ENCODE results near the gene HSPA1B.

HSPA1B gene

GRCh38 chr6:31878726-31879125 lies 51.2 kb downstream of the HSPA1B start, which contains the start of gene SLC44A4:
Gene SLC44A4, minus strand, starts transcription at chr6:31878997. Its CDS starts 17 bp downstream, at chr6:31878980.
- TF ChIP-seq CTCF (IDR thresholded peaks at IDR 0.05; ENCODE audit: extremely low read depth, insufficient read depth, missing control alignments): no peak
- DNase-seq (ENCODE audit: low spot score): no peak
- in situ Hi-C loops (cut with MboI; ENCODE audit: low pct_unique_long_range_greater_than_20kb, low sequenced_read_pairs, unreplicated experiment): no loop called here

- TF ChIP-seq CTCF (IDR thresholded peaks at IDR 0.05; ENCODE audit: extremely low read depth, insufficient read depth, missing control alignments): no peak
- DNase-seq (ENCODE audit: low spot score): no peak
- in situ Hi-C loops (cut with MboI; ENCODE audit: low pct_unique_long_range_greater_than_20kb, low sequenced_read_pairs, unreplicated experiment): no loop called here
Measured at GRCh38 chr6:31879143-31879542, 51.6 kb downstream of the HSPA1B start.
